SK-N-SH (cell line): ENCODE measurements around the gene GJA5. TPM values are rescaled to one million over a fixed set of nuclear protein-coding genes. Genes with fewer than 3 reads are reported as not detected.

Source experiments
- CTCF ChIA-PET: fragments of 300-600, 350-600 bp; formaldehyde crosslinking; extraction: SDS; loops from one replicate; lab custom pipeline; 2021; lab: Yijun Ruan, JAX
- POLR2A ChIA-PET: fragments of 350-600 bp; sonication (Branson Sonifier 250); formaldehyde crosslinking; extraction: SDS; loops from one replicate; lab custom pipeline; 2020; ENCODE audit warnings: antibody characterized with exemption, inconsistent platforms; lab: Yijun Ruan, JAX
- DNase-seq: peaks from one replicate; pipeline ENCODE4 v3.0.0; 2012
- H2AFZ ChIP-seq: fragments of 200-600 bp; sonication (generic); 2 replicates; pipeline ENCODE4 v1.8.1; 2016; ENCODE audit warnings: antibody characterized with exemption, mild to moderate bottlenecking, low read depth
- H3F3A ChIP-seq: fragments of 200-600 bp; sonication (generic); replicated peaks from 2 replicates; pipeline ENCODE3; 2016; ENCODE audit warnings: antibody characterized with exemption, mild to moderate bottlenecking; ENCODE audit not compliant: insufficient read depth
- H3K27ac ChIP-seq, 2 experiments: fragments of 200-500 bp in 1 of 2; fragments of 200-600 bp in 1 of 2; sonication (Bioruptor generic) in 1 of 2; sonication (generic), shearing (Covaris generic) in 1 of 2; 2 replicates each; pipeline versions ENCODE4 v1.5.1 to v1.6.1; 2014 to 2016; ENCODE audit warnings: low read depth in 2 of 2, inconsistent platforms in 1 of 2, low read length in 1 of 2, mild to moderate bottlenecking in 1 of 2, mixed read lengths in 1 of 2
- H3K27me3 ChIP-seq: fragments of 200-600 bp; sonication (generic), shearing (Covaris generic); 2 replicates; pipeline ENCODE4 v1.6.1; 2016; ENCODE audit warnings: mixed run types; ENCODE audit not compliant: insufficient read depth
- H3K36me3 ChIP-seq, 2 experiments: fragments of 200-500 bp in 1 of 2; fragments of 200-600 bp in 1 of 2; sonication (Bioruptor generic) in 1 of 2; sonication (generic) in 1 of 2; replicated peaks in 1 of 2; 2 replicates each; pipeline versions ENCODE3 to v1.5.1; 2014 to 2016; ENCODE audit warnings: low read length in 1 of 2, mild to moderate bottlenecking in 1 of 2; ENCODE audit not compliant: insufficient read depth in 2 of 2, control insufficient read depth in 1 of 2
- H3K4me1 ChIP-seq, 2 experiments: fragments of 200-500 bp in 1 of 2; fragments of 200-600 bp in 1 of 2; sonication (Bioruptor generic) in 1 of 2; sonication (generic), shearing (Covaris generic) in 1 of 2; 2 replicates each; pipeline versions ENCODE4 v1.5.1 to v1.6.1; 2014 to 2016; ENCODE audit warnings: low read depth in 1 of 2, low read length in 1 of 2, mixed run types in 1 of 2; ENCODE audit not compliant: insufficient read depth in 2 of 2, control insufficient read depth in 1 of 2
- H3K4me2 ChIP-seq: fragments of 200-600 bp; sonication (generic), shearing (Covaris generic); 2 replicates; pipeline ENCODE4 v1.6.1; 2017; ENCODE audit warnings: mixed run types
- H3K4me3 ChIP-seq, 2 experiments: fragments of 200-500 bp in 1 of 2; fragments of 200-600 bp in 1 of 2; sonication (Bioruptor generic) in 1 of 2; sonication (generic), shearing (Covaris generic) in 1 of 2; 2 replicates each; pipeline versions ENCODE4 v1.5.1 to v1.8.1; 2014 to 2016; ENCODE audit warnings: low read depth in 2 of 2, inconsistent platforms in 1 of 2, low read length in 1 of 2, mild to moderate bottlenecking in 1 of 2, mixed read lengths in 1 of 2, moderate library complexity in 1 of 2
- H3K79me2 ChIP-seq: fragments of 200-600 bp; sonication (generic); 2 replicates; pipeline ENCODE4 v1.8.1; 2017; ENCODE audit warnings: mild to moderate bottlenecking; ENCODE audit not compliant: insufficient read depth
- H3K9ac ChIP-seq: fragments of 200-600 bp; sonication (generic); 2 replicates; pipeline ENCODE4 v1.6.1; 2017; ENCODE audit warnings: mixed run types
- H3K9me2 ChIP-seq: fragments of 200-600 bp; sonication (generic); 2 replicates; pipeline ENCODE4 v1.6.1; 2017; ENCODE audit warnings: mixed run types
- H3K9me3 ChIP-seq: fragments of 200-600 bp; sonication (generic); 2 replicates; pipeline ENCODE4 v1.6.1; 2017; ENCODE audit warnings: mixed run types, mild to moderate bottlenecking, moderate library complexity
- H4K20me1 ChIP-seq: fragments of 200-600 bp; sonication (generic); 2 replicates; pipeline ENCODE4 v1.6.1; 2017; ENCODE audit warnings: mild to moderate bottlenecking, mixed run types; ENCODE audit not compliant: insufficient read depth
- CHD2 ChIP-seq: fragments of 150-350 bp; IDR thresholded peaks from 2 replicates; pipeline ENCODE4 v1.6.1; 2018; ENCODE audit warnings: low read length; ENCODE audit not compliant: partially characterized antibody
- CTCF ChIP-seq: fragments of 200-600 bp; sonication (generic); IDR thresholded peaks from 2 replicates; pipeline ENCODE4 v1.6.1; 2017; ENCODE audit warnings: antibody characterized with exemption, mild to moderate bottlenecking, moderate library complexity
- EP300 ChIP-seq, 2 experiments: IDR thresholded peaks; 2 replicates each; pipeline versions ENCODE4 v1.4.0 to v1.6.1; 2012; ENCODE audit warnings: borderline replicate concordance in 1 of 2, low read depth in 1 of 2, low read length in 1 of 2
- EZH2phosphoT487 ChIP-seq: fragments of 200-600 bp; sonication (generic); IDR thresholded peaks from 2 replicates; pipeline ENCODE4 v1.6.1; 2017; ENCODE audit warnings: low read depth, mixed run types, mild to moderate bottlenecking, antibody characterized with exemption, moderate library complexity, borderline replicate concordance
- FOSL2 ChIP-seq: IDR thresholded peaks from 2 replicates; pipeline ENCODE4 v1.4.0; 2012; ENCODE audit warnings: low read depth, mild to moderate bottlenecking, moderate library complexity, borderline replicate concordance
- FOXJ3 ChIP-seq: sonication (generic); formaldehyde crosslinking; IDR thresholded peaks from 2 replicates; pipeline ENCODE4 v1.5.1; 2020; ENCODE audit warnings: mild to moderate bottlenecking, missing genetic modification reagents
- FOXM1 ChIP-seq: IDR thresholded peaks from 2 replicates; pipeline ENCODE4 v1.4.0; 2012; ENCODE audit warnings: low read depth, mild to moderate bottlenecking
- IRF3 ChIP-seq: fragments of 150-350 bp; IDR thresholded peaks from 2 replicates; pipeline ENCODE4 v1.6.1; 2016; ENCODE audit warnings: mild to moderate bottlenecking, low read depth, low read length
- MEF2A ChIP-seq: IDR thresholded peaks from 2 replicates; pipeline ENCODE4 v1.4.0; 2012; ENCODE audit warnings: low read depth, borderline replicate concordance
- MXI1 ChIP-seq: IDR thresholded peaks from 2 replicates; pipeline ENCODE4 v1.6.1; 2012; ENCODE audit warnings: mild to moderate bottlenecking, low read depth, low read length, improper control_type of control experiment
- NRF1 ChIP-seq: IDR thresholded peaks from 2 replicates; pipeline ENCODE4 v1.6.1; 2012; ENCODE audit warnings: low read depth, mild to moderate bottlenecking, low read length
- PBX3 ChIP-seq: IDR thresholded peaks from 2 replicates; pipeline ENCODE4; 2012
- RCOR1 ChIP-seq: fragments of 150-350 bp; IDR thresholded peaks from 2 replicates; pipeline ENCODE4 v1.6.1; 2017; ENCODE audit warnings: antibody characterized with exemption, low read length
- REST ChIP-seq: IDR thresholded peaks from 2 replicates; pipeline ENCODE4 v1.6.1; 2012; ENCODE audit warnings: mild to moderate bottlenecking, low read depth, low read length, moderate library complexity
- RFX5 ChIP-seq: IDR thresholded peaks from 2 replicates; pipeline ENCODE4 v1.6.1; 2012; ENCODE audit warnings: mild to moderate bottlenecking, improper control_type of control experiment, low read length
- RXRA ChIP-seq: IDR thresholded peaks from 2 replicates; pipeline ENCODE4 v1.4.0; 2012; ENCODE audit warnings: low read depth, mild to moderate bottlenecking, borderline replicate concordance
- SIN3A ChIP-seq: IDR thresholded peaks from 2 replicates; pipeline ENCODE4 v1.6.1; 2012; ENCODE audit warnings: low read depth, mild to moderate bottlenecking, low read length, moderate library complexity, borderline replicate concordance
- TAF1 ChIP-seq: IDR thresholded peaks from 2 replicates; pipeline ENCODE4 v1.6.1; 2012; ENCODE audit warnings: low read depth, mild to moderate bottlenecking, low read length, moderate library complexity, borderline replicate concordance
- TCF12 ChIP-seq: IDR thresholded peaks from 2 replicates; pipeline ENCODE4 v1.4.0; 2012
- ZBTB33 ChIP-seq: IDR thresholded peaks from 2 replicates; pipeline ENCODE4 v1.4.0; 2012; ENCODE audit warnings: low read depth, borderline replicate concordance
- WGBS: methylation state at CpG from one replicate; pipeline ENCODE4 v1.1.6; 2017; ENCODE audit warnings: low lambda C conversion rate; 5-methylcytosine and 5-hydroxymethylcytosine counted together
- polyA plus RNA-seq, 3 experiments: library from polyadenylated mRNA; depleted of rRNA; stranded (reverse); fragments of >200 nt; gene quantifications; 2 replicates each; pipeline ENCODE4 v1.2.3, GENCODE V29; 2012

GJA5 gene
- polyA plus RNA-seq, 1 of the 3 experiments (the other 2 are of a cell fraction), result not detected

GRCh38 chr1:147791876-147792275 lies 31.5 kb upstream of the GJA5 start (continued):
- no peak for TF ChIP-seq IRF3
- TF ChIP-seq NRF1, result no peak
- TF ChIP-seq MEF2A, result no peak
- no peak for TF ChIP-seq REST
- TF ChIP-seq FOSL2, result no peak
- TF ChIP-seq TCF12, result no peak
- no peak for TF ChIP-seq CHD2
- no peak for TF ChIP-seq MXI1
- no peak for TF ChIP-seq PBX3
- no peak for TF ChIP-seq EP300 (IDR thresholded peaks at IDR 0.05; ENCODE audit: borderline replicate concordance in 1 of 2, low read depth in 1 of 2, low read length in 1 of 2)

- peaks cover 9% of the 10 kb centered on the region; the same call in 1 of the 2 replicates for H3K27me3 ChIP-seq
- H3F3A ChIP-seq, result no peaks in the 10 kb centered on the region
- H3K9me2 ChIP-seq, result no peaks in the 10 kb centered on the region
- H3K9me3 ChIP-seq, result no peaks in the 10 kb centered on the region
- no peak overlapping the region for H3K9ac ChIP-seq
- H3K79me2 ChIP-seq, result no peaks in the 10 kb centered on the region
- DNase-seq, result no peak
- ChIA-PET POLR2A (no interaction called here), CTCF (no interaction called here)
- H3K4me2 ChIP-seq, result no peak overlapping the region
- H4K20me1 ChIP-seq, result no peaks in the 10 kb centered on the region
- no peaks in the 10 kb centered on the region for H3K36me3 ChIP-seq
- no peak overlapping the region for H2AFZ ChIP-seq
- no peak overlapping the region for H3K4me3 ChIP-seq
- H3K4me1 ChIP-seq, result no peaks in the 10 kb centered on the region
- H3K27ac ChIP-seq, result no peak overlapping the region
- 0% methylated on average over 1 of the region's 2 CpGs for WGBS
- TF ChIP-seq TAF1, result no peak
- TF ChIP-seq FOXM1, result no peak
- TF ChIP-seq NRF1, result no peak
- TF ChIP-seq RXRA, result no peak
- no peak for TF ChIP-seq CTCF
- TF ChIP-seq EZH2phosphoT487, result no peak
- no peak for TF ChIP-seq CHD2
- no peak for TF ChIP-seq SIN3A
- TF ChIP-seq RCOR1, result no peak
- TF ChIP-seq EP300 (IDR thresholded peaks at IDR 0.05; ENCODE audit: borderline replicate concordance in 1 of 2, low read depth in 1 of 2, low read length in 1 of 2), result no peak
- TF ChIP-seq FOSL2, result no peak
- TF ChIP-seq TCF12, result no peak
- no peak for TF ChIP-seq RFX5
- no peak for TF ChIP-seq IRF3
- TF ChIP-seq ZBTB33, result no peak
- TF ChIP-seq FOXJ3 (CRISPR knock-in tag), result no peak
These were observed 27.4 kb upstream of the GJA5 start for GRCh38 chr1:147787765-147788164.
